HG02763 (cell line): ENCODE measurements around the gene TMPRSS11B.
"Not testable (repeated sequence)": the region's sequence is repeated elsewhere in the genome, so short reads cannot be mapped to it uniquely, and the experiment has no call there.

Experiments
- ATAC-seq: cut with Tn5 transposase; IDR thresholded peaks from one replicate; pipeline ENCODE4 v1.9.1; 2021; ENCODE audit warnings: mild to moderate bottlenecking, moderate library complexity; ENCODE audit not compliant: unreplicated experiment

Gene TMPRSS11B

GRCh38 chr4:68228568-68228967, 16.9 kb downstream of the TMPRSS11B start:
- ATAC-seq, result no peak

- no peak for ATAC-seq
Observed at GRCh38 chr4:68218044-68218443, 27.4 kb downstream of the TMPRSS11B start.

- ATAC-seq, result no peak
Observed at GRCh38 chr4:68216501-68216900, 29.0 kb downstream of the TMPRSS11B start.

- ATAC-seq, result no peak
Observed at GRCh38 chr4:68209003-68209402, 36.5 kb downstream of the TMPRSS11B start.

GRCh38 chr4:68194305-68194704, 51.2 kb downstream of the TMPRSS11B start:
- ATAC-seq, result not testable (repeated sequence)

- ATAC-seq, result no peak
Observed at GRCh38 chr4:68193194-68193593, 52.3 kb downstream of the TMPRSS11B start.

GRCh38 chr4:68187145-68187544, 58.3 kb downstream of the TMPRSS11B start:
- ATAC-seq, result no peak

GRCh38 chr4:68184923-68185322, 60.6 kb downstream of the TMPRSS11B start:
- ATAC-seq, result no peak

- no peak for ATAC-seq
Observed at GRCh38 chr4:68183417-68183816, 62.1 kb downstream of the TMPRSS11B start.

GRCh38 chr4:68182382-68182820, 63.1 kb downstream of the TMPRSS11B start:
- ATAC-seq, result no peak

GRCh38 chr4:68180849-68181526, 64.5 kb downstream of the TMPRSS11B start:
- no peak for ATAC-seq

- no peak for ATAC-seq
Observed at GRCh38 chr4:68176904-68177303, 68.6 kb downstream of the TMPRSS11B start.
